ENCODE measurements around the gene ZIC2.
"Not testable (repeated sequence)": the region's sequence is repeated elsewhere in the genome, so short reads cannot be mapped to it uniquely, and the experiment has no call there.

The ZIC2 gene

GRCh38 chr13:99995589-99996380 is 14.2 kb downstream of the ZIC2 start:
- peaks cover 71% of the 10 kb centered on the region for H3K27me3 ChIP-seq (ENCODE audit: control insufficient read depth, insufficient read depth, low read length)
- H3K9ac ChIP-seq (ENCODE audit: low read length) = no peak overlapping the region
- H3K36me3 ChIP-seq (ENCODE audit: control insufficient read depth, insufficient read depth, low read length) = no peaks in the 10 kb centered on the region
- H3K4me3 ChIP-seq (ENCODE audit: low read depth, low read length) = peak overlapping the region; percentile 56
- no peaks in the 10 kb centered on the region for H3K9me3 ChIP-seq (ENCODE audit: control insufficient read depth, insufficient read depth, low read depth, low read length)
- H3K27ac ChIP-seq (ENCODE audit: low read depth, low read length) = no peak overlapping the region
- peaks cover 49% of the 10 kb centered on the region for H3K4me1 ChIP-seq (ENCODE audit: control insufficient read depth, insufficient read depth, low read length)

- Histone ChIP-seq H3K4me1 (ENCODE audit: control insufficient read depth, insufficient read depth, low read length) (peaks cover 42% of the 10 kb centered on the region), H3K9me3 (ENCODE audit: control insufficient read depth, insufficient read depth, low read depth, low read length) (no peaks in the 10 kb centered on the region), H3K4me3 (ENCODE audit: low read depth, low read length) (peak overlapping the region; percentile 56), H3K27ac (ENCODE audit: low read depth, low read length) (no peak overlapping the region), H3K27me3 (ENCODE audit: control insufficient read depth, insufficient read depth, low read length) (peaks cover 64% of the 10 kb centered on the region), H3K9ac (ENCODE audit: low read length) (no peak overlapping the region), H3K36me3 (ENCODE audit: control insufficient read depth, insufficient read depth, low read length) (no peaks in the 10 kb centered on the region)
These were observed 14.9 kb downstream of the ZIC2 start for GRCh38 chr13:99996381-99996973.

- Histone ChIP-seq H3K4me3 (ENCODE audit: low read depth, low read length) (peak overlapping the region; percentile 56), H3K36me3 (ENCODE audit: control insufficient read depth, insufficient read depth, low read length) (no peaks in the 10 kb centered on the region), H3K27me3 (ENCODE audit: control insufficient read depth, insufficient read depth, low read length) (peaks cover 52% of the 10 kb centered on the region), H3K27ac (ENCODE audit: low read depth, low read length) (no peak overlapping the region; the same call in 1 of the 2 replicates), H3K4me1 (ENCODE audit: control insufficient read depth, insufficient read depth, low read length) (peaks cover 32% of the 10 kb centered on the region), H3K9ac (ENCODE audit: low read length) (peak overlapping the region; percentile 54), H3K9me3 (ENCODE audit: control insufficient read depth, insufficient read depth, low read depth, low read length) (no peaks in the 10 kb centered on the region)
These were observed 16.2 kb downstream of the ZIC2 start for GRCh38 chr13:99997702-99998214.

GRCh38 chr13:99998261-99998660 is 16.7 kb downstream of the ZIC2 start:
- H3K4me3 ChIP-seq (ENCODE audit: low read depth, low read length) = no peak overlapping the region
- H3K36me3 ChIP-seq (ENCODE audit: control insufficient read depth, insufficient read depth, low read length) = no peaks in the 10 kb centered on the region
- H3K27ac ChIP-seq (ENCODE audit: low read depth, low read length) = no peak overlapping the region
- no peak overlapping the region for H3K9ac ChIP-seq (ENCODE audit: low read length)
- H3K9me3 ChIP-seq (ENCODE audit: control insufficient read depth, insufficient read depth, low read depth, low read length) = no peaks in the 10 kb centered on the region
- H3K27me3 ChIP-seq (ENCODE audit: control insufficient read depth, insufficient read depth, low read length) = peaks cover 46% of the 10 kb centered on the region
- peaks cover 30% of the 10 kb centered on the region for H3K4me1 ChIP-seq (ENCODE audit: control insufficient read depth, insufficient read depth, low read length)

- no peaks in the 10 kb centered on the region for H3K27me3 ChIP-seq (ENCODE audit: control insufficient read depth, insufficient read depth, low read length)
- H3K36me3 ChIP-seq (ENCODE audit: control insufficient read depth, insufficient read depth, low read length) = no peaks in the 10 kb centered on the region
These were observed 33.0 kb downstream of the ZIC2 start for GRCh38 chr13:100014621-100015020.

GRCh38 chr13:100019780-100020356 is 38.3 kb downstream of the ZIC2 start:
- Histone ChIP-seq H3K27me3 (ENCODE audit: control insufficient read depth, insufficient read depth, low read length) (no peaks in the 10 kb centered on the region), H3K27ac (ENCODE audit: low read depth, low read length) (no peak overlapping the region), H3K4me1 (ENCODE audit: control insufficient read depth, insufficient read depth, low read length) (no peaks in the 10 kb centered on the region), H3K4me3 (ENCODE audit: low read depth, low read length) (no peak overlapping the region), H3K9me3 (ENCODE audit: control insufficient read depth, insufficient read depth, low read depth, low read length) (peaks cover 8% of the 10 kb centered on the region), H3K9ac (ENCODE audit: low read length) (no peak overlapping the region), H3K36me3 (ENCODE audit: control insufficient read depth, insufficient read depth, low read length) (no peaks in the 10 kb centered on the region)

More at GRCh38 chr13:100014621-100015020, 33.0 kb downstream of the ZIC2 start:
- Histone ChIP-seq H3K9ac (ENCODE audit: low read length) (no peak overlapping the region), H3K9me3 (ENCODE audit: control insufficient read depth, insufficient read depth, low read depth, low read length) (0 out of 2 replicates have a peak, but pooled peaks cover 3% of the 10 kb centered on the region), H3K4me1 (ENCODE audit: control insufficient read depth, insufficient read depth, low read length) (no peaks in the 10 kb centered on the region), H3K27ac (ENCODE audit: low read depth, low read length) (no peak overlapping the region), H3K4me3 (ENCODE audit: low read depth, low read length) (no peak overlapping the region)

GRCh38 chr13:100022798-100023197 is 41.2 kb downstream of the ZIC2 start:
- H3K4me1 ChIP-seq (ENCODE audit: control insufficient read depth, insufficient read depth, low read length) = no peaks in the 10 kb centered on the region
- H3K4me3 ChIP-seq (ENCODE audit: low read depth, low read length) = no peak overlapping the region
- no peak overlapping the region for H3K9ac ChIP-seq (ENCODE audit: low read length)
- peaks cover 8% of the 10 kb centered on the region for H3K9me3 ChIP-seq (ENCODE audit: control insufficient read depth, insufficient read depth, low read depth, low read length)
- H3K27ac ChIP-seq (ENCODE audit: low read depth, low read length) = no peak overlapping the region
- H3K36me3 ChIP-seq (ENCODE audit: control insufficient read depth, insufficient read depth, low read length) = no peaks in the 10 kb centered on the region
- H3K27me3 ChIP-seq (ENCODE audit: control insufficient read depth, insufficient read depth, low read length) = no peaks in the 10 kb centered on the region

- Histone ChIP-seq H3K9ac (ENCODE audit: low read length) (no peak overlapping the region), H3K27ac (ENCODE audit: low read depth, low read length) (no peak overlapping the region), H3K27me3 (ENCODE audit: control insufficient read depth, insufficient read depth, low read length) (no peaks in the 10 kb centered on the region), H3K4me1 (ENCODE audit: control insufficient read depth, insufficient read depth, low read length) (no peaks in the 10 kb centered on the region), H3K9me3 (ENCODE audit: control insufficient read depth, insufficient read depth, low read depth, low read length) (peaks cover 8% of the 10 kb centered on the region), H3K36me3 (ENCODE audit: control insufficient read depth, insufficient read depth, low read length) (no peaks in the 10 kb centered on the region), H3K4me3 (ENCODE audit: low read depth, low read length) (no peak overlapping the region)
These were observed 42.4 kb downstream of the ZIC2 start for GRCh38 chr13:100024023-100024422.

- Histone ChIP-seq H3K36me3 (ENCODE audit: control insufficient read depth, insufficient read depth, low read length) (no peaks in the 10 kb centered on the region), H3K9me3 (ENCODE audit: control insufficient read depth, insufficient read depth, low read depth, low read length) (no peaks in the 10 kb centered on the region), H3K27me3 (ENCODE audit: control insufficient read depth, insufficient read depth, low read length) (no peaks in the 10 kb centered on the region), H3K4me3 (ENCODE audit: low read depth, low read length) (no peak overlapping the region), H3K9ac (ENCODE audit: low read length) (no peak overlapping the region), H3K27ac (ENCODE audit: low read depth, low read length) (no peak overlapping the region), H3K4me1 (ENCODE audit: control insufficient read depth, insufficient read depth, low read length) (no peaks in the 10 kb centered on the region)
These were observed 48.3 kb downstream of the ZIC2 start for GRCh38 chr13:100029933-100030332.

- not testable (repeated sequence) for H3K27ac ChIP-seq (ENCODE audit: low read depth, low read length); H3K27me3 ChIP-seq (ENCODE audit: control insufficient read depth, insufficient read depth, low read length); H3K4me1 ChIP-seq (ENCODE audit: control insufficient read depth, insufficient read depth, low read length); H3K4me3 ChIP-seq (ENCODE audit: low read depth, low read length); H3K36me3 ChIP-seq (ENCODE audit: control insufficient read depth, insufficient read depth, low read length); H3K9me3 ChIP-seq (ENCODE audit: control insufficient read depth, insufficient read depth, low read depth, low read length); H3K9ac ChIP-seq (ENCODE audit: low read length)
These were observed 51.1 kb downstream of the ZIC2 start for GRCh38 chr13:100032642-100033041.

- Histone ChIP-seq H3K9ac (ENCODE audit: low read length) (no peak overlapping the region), H3K9me3 (ENCODE audit: control insufficient read depth, insufficient read depth, low read depth, low read length) (no peaks in the 10 kb centered on the region), H3K4me3 (ENCODE audit: low read depth, low read length) (no peak overlapping the region), H3K4me1 (ENCODE audit: control insufficient read depth, insufficient read depth, low read length) (no peaks in the 10 kb centered on the region), H3K36me3 (ENCODE audit: control insufficient read depth, insufficient read depth, low read length) (no peaks in the 10 kb centered on the region), H3K27ac (ENCODE audit: low read depth, low read length) (no peak overlapping the region), H3K27me3 (ENCODE audit: control insufficient read depth, insufficient read depth, low read length) (no peaks in the 10 kb centered on the region)
These were observed 54.4 kb downstream of the ZIC2 start for GRCh38 chr13:100035936-100036335.

Data from HUES6 (cell line).